IPS DF 19.7 (cell line): Measurements from ENCODE around the gene NLK.
"Not testable (repeated sequence)": the region's sequence is repeated elsewhere in the genome, so short reads cannot be mapped to it uniquely, and the experiment has no call there.

ENCODE experiments used
- DNase-seq: peaks from one replicate; pipeline ENCODE4 v3.0.0-alpha.2; 2013; ENCODE audit warnings: low read depth, low spot score

NLK gene

GRCh38 chr17:28230607-28231006 lies 188.1 kb downstream of the NLK start:
- DNase-seq: not testable (repeated sequence)

GRCh38 chr17:28231624-28232023 lies 189.1 kb downstream of the NLK start:
- DNase-seq: not testable (repeated sequence)

GRCh38 chr17:28232966-28233870 lies 190.7 kb downstream of the NLK start:
- not testable (repeated sequence) for DNase-seq

- not testable (repeated sequence) for DNase-seq
Measured at GRCh38 chr17:28233872-28234856, 191.7 kb downstream of the NLK start.

- DNase-seq: not testable (repeated sequence)
Measured at GRCh38 chr17:28235066-28235700, 192.7 kb downstream of the NLK start.

- not testable (repeated sequence) for DNase-seq
Measured at GRCh38 chr17:28236033-28236653, 193.7 kb downstream of the NLK start.

GRCh38 chr17:28238547-28239270 lies 196.2 kb downstream of the NLK start:
- DNase-seq: not testable (repeated sequence)

GRCh38 chr17:28239271-28239624 lies 196.8 kb downstream of the NLK start:
- no peak for DNase-seq

- DNase-seq: no peak
Measured at GRCh38 chr17:28240688-28241340, 198.3 kb downstream of the NLK start.

GRCh38 chr17:28242791-28243190 lies 200.3 kb downstream of the NLK start:
- DNase-seq: no peak

- not testable (repeated sequence) for DNase-seq
Measured at GRCh38 chr17:28243268-28243667, 200.8 kb downstream of the NLK start.

GRCh38 chr17:28244446-28244845 lies 202.0 kb downstream of the NLK start:
- no peak for DNase-seq
